HFF-Myc (cell line): ENCODE measurements around the gene DDAH1.

Experiments used
- DNase-seq: peaks from one replicate; pipeline ENCODE4 v3.0.0-alpha.2; 2011; ENCODE audit warnings: low read depth; ENCODE audit errors: extremely low read depth
- H3K4me3 ChIP-seq: replicated peaks from 2 replicates; pipeline ENCODE4 v1.5.1; 2011; ENCODE audit warnings: low read depth, mild to moderate bottlenecking, control low read depth, low read length
- TF ChIP-seq, protein P1 (sequence below): IDR thresholded peaks from 2 replicates; pipeline ENCODE4 v1.5.1; 2012; ENCODE audit warnings: mild to moderate bottlenecking, low read depth, low read length, control low read depth; ENCODE audit errors: missing control alignments

The DDAH1 gene

DNA sequence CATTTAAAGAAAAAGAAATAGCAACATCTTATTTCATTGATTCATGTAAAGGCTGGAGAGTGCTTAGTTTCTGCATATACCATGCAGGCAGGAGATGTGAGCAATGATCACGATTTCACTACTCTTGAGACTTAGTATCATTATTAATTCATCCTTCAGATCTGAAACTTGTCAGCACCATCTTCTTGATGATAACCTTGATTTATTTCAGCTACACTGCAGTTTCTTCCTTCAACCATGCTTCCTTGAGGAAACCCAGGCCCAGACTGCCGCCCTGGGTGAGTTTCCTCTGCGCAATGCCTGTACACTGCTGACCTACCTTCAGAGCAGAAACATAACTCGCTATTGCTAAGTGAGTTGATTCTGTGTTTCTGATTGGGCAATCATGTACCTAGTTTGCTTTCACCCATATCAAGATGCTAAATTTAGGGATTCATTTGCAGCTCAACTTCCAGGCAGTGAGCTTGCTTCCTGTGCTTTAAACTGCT is 175.1 kb downstream of the DDAH1 start:
- TF ChIP-seq, protein P1, sequence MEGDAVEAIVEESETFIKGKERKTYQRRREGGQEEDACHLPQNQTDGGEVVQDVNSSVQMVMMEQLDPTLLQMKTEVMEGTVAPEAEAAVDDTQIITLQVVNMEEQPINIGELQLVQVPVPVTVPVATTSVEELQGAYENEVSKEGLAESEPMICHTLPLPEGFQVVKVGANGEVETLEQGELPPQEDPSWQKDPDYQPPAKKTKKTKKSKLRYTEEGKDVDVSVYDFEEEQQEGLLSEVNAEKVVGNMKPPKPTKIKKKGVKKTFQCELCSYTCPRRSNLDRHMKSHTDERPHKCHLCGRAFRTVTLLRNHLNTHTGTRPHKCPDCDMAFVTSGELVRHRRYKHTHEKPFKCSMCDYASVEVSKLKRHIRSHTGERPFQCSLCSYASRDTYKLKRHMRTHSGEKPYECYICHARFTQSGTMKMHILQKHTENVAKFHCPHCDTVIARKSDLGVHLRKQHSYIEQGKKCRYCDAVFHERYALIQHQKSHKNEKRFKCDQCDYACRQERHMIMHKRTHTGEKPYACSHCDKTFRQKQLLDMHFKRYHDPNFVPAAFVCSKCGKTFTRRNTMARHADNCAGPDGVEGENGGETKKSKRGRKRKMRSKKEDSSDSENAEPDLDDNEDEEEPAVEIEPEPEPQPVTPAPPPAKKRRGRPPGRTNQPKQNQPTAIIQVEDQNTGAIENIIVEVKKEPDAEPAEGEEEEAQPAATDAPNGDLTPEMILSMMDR, result no peak
- H3K4me3 ChIP-seq, result no peak overlapping the region
- no peak for DNase-seq

DNA sequence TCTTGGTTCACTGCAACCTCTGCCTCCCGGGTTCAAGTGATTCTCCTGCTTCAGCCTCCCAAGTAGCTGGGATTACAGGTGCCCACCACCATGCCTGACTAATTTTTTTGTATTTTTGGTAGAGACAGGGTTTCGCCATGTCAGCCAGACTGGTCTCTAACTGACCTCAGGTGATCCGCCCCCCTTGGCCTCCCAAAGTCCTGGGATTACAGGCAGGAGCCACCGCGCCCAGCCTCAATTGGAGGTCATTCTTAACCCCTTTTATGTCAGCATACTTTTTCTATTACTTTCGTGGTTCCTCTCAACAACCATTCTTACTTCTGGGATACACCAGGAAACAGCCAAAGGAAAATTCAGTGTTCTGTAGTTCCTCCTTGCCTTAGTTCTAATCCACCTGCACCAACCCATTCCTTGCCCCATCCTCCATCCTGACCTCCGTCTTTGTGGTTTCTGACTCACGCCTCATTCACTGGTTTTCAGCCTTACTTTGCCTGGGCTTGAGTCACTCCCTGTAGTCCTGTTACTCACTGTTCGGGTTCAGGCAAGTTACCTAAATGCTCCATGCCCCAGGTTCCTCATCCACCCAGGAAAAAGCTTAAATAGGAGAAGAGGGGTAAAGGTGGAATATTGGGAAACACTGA is 175.6 kb downstream of the DDAH1 start:
- no peak overlapping the region for H3K4me3 ChIP-seq
- peak; percentile 90 for DNase-seq
- TF ChIP-seq, protein P1, result no peak

DNA sequence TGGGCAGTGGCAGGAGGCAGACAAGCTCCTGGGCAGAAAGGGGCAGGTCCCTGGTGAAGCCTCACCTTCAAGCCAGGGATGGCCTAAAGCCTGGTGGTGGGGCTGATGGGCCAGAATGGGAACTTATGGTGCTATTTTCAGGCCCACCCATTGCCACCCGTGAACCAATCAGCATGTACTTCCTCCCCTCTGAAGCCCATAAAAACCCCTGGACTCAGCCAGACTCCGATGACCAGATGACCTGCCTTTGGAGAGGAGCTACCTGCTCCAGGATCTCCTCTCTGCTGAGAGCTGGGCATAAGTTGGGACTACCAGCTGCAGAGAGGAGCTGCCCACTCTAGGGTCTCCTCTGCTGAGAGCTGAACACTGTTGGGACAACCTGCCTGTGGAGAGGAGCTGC is 180.8 kb downstream of the DDAH1 start:
- H3K4me3 ChIP-seq, result no peak overlapping the region
- no peak for DNase-seq
- TF ChIP-seq, protein P1, result no peak

DNA sequence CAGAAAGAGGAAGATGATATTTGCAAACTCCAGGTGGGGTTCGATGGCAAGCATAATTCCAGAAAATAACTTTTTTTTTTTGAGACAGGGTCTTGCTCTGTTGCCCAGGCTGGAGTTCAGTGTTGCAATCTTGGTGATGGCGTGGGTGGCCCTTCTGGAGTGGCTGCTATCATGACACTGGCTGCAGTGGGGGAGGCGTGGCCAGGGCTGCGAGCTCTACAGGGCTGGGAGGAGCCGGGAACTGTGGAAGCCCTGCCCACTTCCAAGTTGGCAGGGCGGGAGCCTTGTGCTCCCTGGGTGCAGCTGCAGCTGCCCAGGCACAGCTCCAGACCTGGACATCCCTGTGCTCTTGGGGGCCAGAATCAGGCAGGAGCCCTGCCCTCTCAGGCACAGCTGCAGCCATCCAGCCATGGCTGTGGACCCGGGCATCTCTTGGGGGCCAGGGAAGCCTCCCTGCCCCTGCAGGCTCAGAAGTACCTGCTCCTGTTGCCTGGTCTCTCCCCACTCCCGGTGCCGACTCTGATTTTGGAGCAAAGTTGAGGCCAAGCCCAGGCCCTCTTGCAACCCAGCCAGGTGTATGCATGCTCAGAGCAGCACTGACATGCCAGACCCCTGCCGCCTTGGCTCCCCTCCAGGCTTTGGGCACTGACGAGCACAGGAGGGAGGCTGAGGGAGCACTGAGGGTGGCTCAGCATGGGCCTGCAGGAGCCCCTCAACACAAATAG is 181.3 kb downstream of the DDAH1 start:
- no peak for DNase-seq
- TF ChIP-seq, protein P1, result no peak
- H3K4me3 ChIP-seq, result no peak overlapping the region

DNA sequence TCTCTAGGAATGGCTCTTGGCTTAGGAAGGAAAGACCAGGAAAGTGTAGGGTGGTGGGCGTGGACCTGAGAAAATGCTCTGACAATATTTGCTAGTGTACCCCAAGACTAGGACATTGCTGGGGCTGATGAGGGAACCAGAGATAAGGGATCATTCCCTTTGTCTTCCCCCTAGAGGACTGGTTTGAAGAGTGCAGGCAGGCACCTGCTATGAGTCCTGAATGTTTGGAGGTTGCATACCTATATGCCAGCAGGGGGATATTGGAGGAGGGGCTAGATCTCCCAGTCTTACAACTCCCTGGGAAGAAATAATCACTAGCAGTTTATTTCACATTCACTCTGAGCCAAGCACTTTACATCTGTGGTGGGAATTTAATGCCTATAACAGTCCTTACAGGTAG is 182.5 kb downstream of the DDAH1 start:
- no peak for DNase-seq
- no peak overlapping the region for H3K4me3 ChIP-seq
- TF ChIP-seq, protein P1, result peak; percentile 19

DNA sequence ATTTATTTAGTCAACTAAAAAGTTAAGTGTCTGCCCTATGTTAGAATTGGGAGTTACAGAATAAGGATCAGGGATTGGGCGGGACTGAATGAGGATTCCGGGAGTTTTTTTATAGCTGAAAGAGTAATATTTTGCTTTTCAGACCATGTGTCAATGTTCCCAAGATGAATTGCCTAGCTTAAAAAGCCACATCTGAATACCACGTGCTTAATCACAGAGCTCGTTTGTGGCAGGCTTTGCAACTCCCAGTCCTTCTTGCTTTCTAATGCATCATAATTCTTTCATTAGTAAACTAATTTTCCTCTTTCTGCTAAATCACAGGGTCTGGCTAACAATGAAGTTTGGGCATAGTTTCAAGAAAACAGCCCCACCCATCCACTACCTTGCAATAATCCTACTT is 184.3 kb downstream of the DDAH1 start:
- TF ChIP-seq, protein P1, result no peak
- no peak overlapping the region for H3K4me3 ChIP-seq

More for the DNA sequence above, 184.3 kb downstream of the DDAH1 start:
- DNase-seq, result peak; percentile 72
